Measurements from ENCODE around the gene TMEM191B.
"Not testable (repeated sequence)": the region's sequence is repeated elsewhere in the genome, so short reads cannot be mapped to it uniquely, and the experiment has no call there.

Gene TMEM191B

DNA sequence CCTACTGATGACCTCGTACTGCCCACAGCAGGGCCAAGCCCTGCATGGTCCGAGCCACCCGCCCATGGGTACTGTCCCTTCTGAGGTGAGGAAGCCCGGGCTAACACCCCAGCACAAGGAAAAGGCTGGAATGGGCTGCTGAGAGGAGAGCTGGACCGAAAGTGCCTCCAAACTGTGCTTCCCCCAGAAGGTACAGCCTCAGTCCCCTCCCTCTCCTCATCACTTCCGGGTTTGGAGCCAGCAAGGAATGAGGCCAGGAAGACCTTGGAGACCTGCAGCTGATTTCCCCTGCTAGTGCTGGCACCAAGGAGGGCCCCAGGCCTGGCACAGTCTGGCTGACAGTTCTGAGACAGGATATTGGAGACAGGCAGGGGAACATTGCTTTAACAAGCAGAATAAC lies 31.3 kb downstream of the TMEM191B start:
- not testable (repeated sequence) for DNase-seq

GRCh38 chr22:18560099-18560974 lies 32.7 kb downstream of the TMEM191B start:
- DNase-seq = not testable (repeated sequence)

GRCh38 chr22:18570509-18571246 lies 43.1 kb downstream of the TMEM191B start:
- DNase-seq = not testable (repeated sequence)

- not testable (repeated sequence) for DNase-seq
Observed at GRCh38 chr22:18573483-18574164, 46.0 kb downstream of the TMEM191B start.

DNA sequence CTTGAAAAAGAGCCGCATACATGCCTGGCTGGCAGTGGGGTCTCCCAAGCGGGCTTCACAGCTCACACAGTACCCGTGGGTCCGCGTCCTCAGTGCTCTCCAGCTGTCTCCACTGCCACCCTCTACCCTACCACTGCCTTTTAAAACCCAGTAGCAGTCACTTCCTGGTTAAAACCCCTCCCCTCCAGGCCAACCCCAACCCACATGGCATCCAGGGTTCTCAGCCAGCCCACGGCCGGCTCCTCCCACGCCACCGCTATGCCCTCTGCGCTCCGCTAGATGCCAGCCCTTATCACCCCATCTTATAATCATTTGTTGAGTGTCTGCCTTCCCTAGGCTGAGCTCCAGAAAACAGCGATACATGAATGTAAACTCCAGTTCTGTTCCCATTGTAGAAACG lies 47.0 kb downstream of the TMEM191B start:
- not testable (repeated sequence) for DNase-seq

DNA sequence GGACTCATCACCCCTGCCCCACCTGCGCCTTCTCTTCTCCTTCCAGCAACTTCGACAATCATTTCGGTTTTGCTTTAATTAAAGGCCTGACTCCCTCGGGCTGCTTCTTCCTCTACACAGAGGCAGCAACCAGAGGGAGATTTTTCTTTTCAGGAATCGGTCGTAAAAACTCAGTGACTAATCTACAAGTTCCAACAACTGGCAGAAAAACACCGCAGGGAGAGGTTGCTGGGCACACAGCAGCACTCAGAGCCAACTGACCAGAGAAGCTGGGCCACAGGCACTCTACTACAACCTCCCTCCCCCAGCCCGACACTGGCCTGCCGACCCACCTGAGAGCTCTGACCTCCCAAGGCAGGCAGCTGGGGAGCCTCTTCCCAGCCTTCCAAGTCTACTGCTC lies 48.1 kb downstream of the TMEM191B start:
- not testable (repeated sequence) for DNase-seq

DNA sequence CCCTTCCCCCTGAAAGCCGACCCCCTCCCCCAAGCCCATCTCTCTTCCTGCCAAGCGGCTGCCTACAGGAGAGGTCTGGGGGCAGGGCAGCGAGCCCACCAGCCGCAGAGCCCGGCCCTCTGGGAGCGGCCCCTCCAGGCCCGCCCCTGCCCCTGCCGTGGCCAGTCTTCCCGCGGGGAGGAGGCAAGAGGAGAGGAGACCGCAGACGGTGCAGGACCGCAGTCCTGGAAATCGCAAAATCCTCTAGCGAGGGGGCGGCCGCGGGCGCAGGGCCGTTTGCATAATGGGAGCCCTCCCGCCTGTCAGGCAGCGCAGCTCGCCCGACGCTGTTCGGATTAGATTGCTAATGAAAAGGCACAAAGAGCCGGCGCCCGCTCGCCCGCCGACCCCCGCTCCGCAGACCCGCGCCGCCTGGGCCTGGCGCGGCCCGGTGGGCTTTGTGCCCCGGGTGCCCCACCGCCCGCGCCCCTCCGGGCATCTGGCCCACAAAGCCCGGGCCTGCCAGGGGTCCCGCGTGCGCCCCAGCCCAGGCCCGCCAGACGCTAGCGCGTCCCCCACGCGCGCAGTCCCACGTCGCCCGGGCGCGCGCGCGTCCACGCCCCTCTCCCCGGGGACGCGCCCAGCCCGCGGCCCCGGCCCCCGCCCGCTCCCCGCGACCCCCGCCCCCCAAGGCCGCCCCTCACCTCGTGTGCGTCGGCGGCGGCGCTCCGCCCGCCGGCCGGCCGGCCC lies 49.7 kb downstream of the TMEM191B start:
- DNase-seq = not testable (repeated sequence)

- not testable (repeated sequence) for DNase-seq
Observed at GRCh38 chr22:18577847-18578246, 50.2 kb downstream of the TMEM191B start.

All from NCI-H510A treated with DMSO at 0.1 percent for 48 hours (cell line).